Measurements from ENCODE around the gene ATG7.

Gene ATG7

DNA sequence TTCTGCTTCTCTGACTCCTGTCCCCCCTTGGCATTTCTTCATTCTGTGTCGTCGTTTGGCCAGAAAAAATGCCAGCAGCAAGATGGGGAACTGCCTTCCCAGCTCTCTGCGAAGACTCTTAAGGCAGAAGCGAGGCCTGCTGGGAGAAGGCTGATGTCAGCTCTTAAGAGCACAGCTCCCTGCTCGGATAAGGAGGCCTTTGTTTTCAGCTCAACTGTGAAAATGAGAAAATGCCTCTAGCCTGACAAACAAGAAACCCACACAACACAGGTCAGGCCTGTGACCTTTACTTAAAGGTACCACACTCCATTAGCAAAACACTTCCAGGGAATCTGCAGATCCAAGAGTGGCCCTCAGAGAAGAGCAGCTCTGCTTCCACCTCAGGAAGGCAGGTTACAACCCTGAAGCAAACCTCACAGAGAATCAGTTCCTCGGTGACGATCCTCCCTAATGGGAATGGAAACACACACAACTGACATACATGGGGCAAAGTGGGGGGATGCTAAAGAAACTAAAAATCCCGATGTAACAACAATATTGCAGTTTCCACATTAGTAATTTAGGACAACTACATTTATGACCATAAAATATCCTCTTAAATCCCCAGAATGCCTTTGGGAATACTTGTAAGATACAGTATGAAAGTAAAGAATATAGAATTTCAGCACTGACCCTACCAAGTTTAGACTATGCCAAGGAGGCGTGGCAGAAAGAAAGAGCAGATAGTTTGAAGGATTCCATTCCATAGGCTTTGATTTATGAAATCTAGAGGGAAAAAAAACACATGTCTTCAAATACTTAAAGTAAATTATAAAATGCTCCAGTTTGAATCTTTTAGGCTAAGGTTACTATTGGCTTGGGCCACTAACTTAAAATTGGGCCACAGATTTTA is 319.4 kb downstream of the ATG7 start (continued):
- TF ChIP-seq IKZF3 (tag by site-specific recombination; IDR thresholded peaks at IDR 0.05) (peak; percentile 17; the same call in 1 of the 2 replicates), ZXDB (tag by site-specific recombination; IDR thresholded peaks at IDR 0.05) (0 out of 2 replicates have a peak, but pooled peaks have one; percentile 41), ZNF660 (tag by site-specific recombination; IDR thresholded peaks at IDR 0.05) (peak; percentile 79; the same call in 1 of the 2 replicates), ZNF423 (tag by site-specific recombination; IDR thresholded peaks at IDR 0.05) (no peak), ZFP69B (tag by site-specific recombination; IDR thresholded peaks at IDR 0.05) (0 out of 2 replicates have a peak, but pooled peaks have one; percentile 42), SCRT1 (tag by site-specific recombination; IDR thresholded peaks at IDR 0.05; ENCODE audit: borderline replicate concordance) (no peak), ZNF335 (tag by site-specific recombination; conservative IDR thresholded peaks at IDR 0.05) (peak; percentile 43), PRDM10 (tag by site-specific recombination; IDR thresholded peaks at IDR 0.05) (peak; percentile 99), ZBTB17 (tag by site-specific recombination; IDR thresholded peaks at IDR 0.05) (peak; percentile 91), MYNN (tag by site-specific recombination; IDR thresholded peaks at IDR 0.05; ENCODE audit: borderline replicate concordance) (peak; percentile 99), ZNF501 (tag by site-specific recombination; IDR thresholded peaks at IDR 0.05) (0 out of 2 replicates have a peak, but pooled peaks have one; percentile 16), INSM2 (tag by site-specific recombination; IDR thresholded peaks at IDR 0.05) (no peak), ZNF366 (tag by site-specific recombination; conservative IDR thresholded peaks at IDR 0.05) (peak; percentile 64), ZFHX2 (tag by site-specific recombination; conservative IDR thresholded peaks at IDR 0.05) (peak; percentile 55), MZF1 (tag by site-specific recombination; IDR thresholded peaks at IDR 0.05; ENCODE audit: borderline replicate concordance) (peak; percentile 66; the same call in 1 of the 2 replicates), ZNF341 (tag by site-specific recombination; IDR thresholded peaks at IDR 0.05; ENCODE audit: low read depth) (no peak), PRDM6 (tag by site-specific recombination; IDR thresholded peaks at IDR 0.05) (peak; percentile 56; the same call in 1 of the 2 replicates)

DNA sequence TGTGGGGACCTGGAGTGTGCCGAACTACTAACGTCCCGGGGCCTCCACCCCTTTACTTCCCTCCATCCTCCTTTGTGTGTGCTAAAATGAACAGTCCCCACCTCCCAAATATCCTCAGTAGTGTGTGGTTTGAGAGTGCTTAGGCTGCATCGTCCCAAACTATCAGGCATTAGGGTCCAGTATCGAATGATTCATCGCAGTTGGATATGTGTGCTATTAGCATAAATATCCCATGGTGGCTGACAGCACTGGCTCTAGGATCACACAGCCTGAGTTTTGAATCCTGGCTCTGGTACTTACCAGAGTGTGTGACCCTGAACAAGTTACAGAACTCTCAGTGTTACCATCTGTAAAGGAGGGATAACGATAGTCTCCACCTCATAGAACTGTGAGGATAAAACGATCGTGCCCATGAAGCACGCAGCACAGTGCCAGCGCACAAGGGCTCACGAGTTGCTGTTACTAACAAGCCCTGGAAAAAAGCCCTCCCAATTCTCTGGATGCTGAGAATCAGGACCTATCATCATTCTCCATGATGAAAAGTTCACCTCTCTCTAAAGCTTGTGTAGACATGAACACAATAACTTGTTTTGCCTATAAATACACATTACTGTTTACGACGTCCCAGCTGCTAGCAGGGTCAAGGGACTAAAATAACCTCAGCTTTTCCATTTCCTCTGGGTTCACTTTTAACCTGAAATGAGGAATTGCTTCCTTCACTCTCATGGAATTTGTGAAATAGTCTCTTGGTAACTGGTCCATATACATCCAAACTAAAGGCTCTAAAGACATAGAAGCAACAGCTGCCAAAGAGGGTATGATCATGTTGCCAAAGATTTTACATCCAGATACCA is 320.5 kb downstream of the ATG7 start:
- POLR2A ChIA-PET, result no interaction called here
- Histone ChIP-seq H3K9me3 (ENCODE audit: control insufficient read depth, insufficient read depth, low read depth, low read length) (no peaks in the 10 kb centered on the region), H3K36me3 (ENCODE audit: control insufficient read depth in 2 of 2, insufficient read depth in 1 of 2, low read length in 2 of 2) (no peaks in the 10 kb centered on the region), H3K27ac (ENCODE audit: extremely low read depth, low read depth, low read length) (peak overlapping the region; percentile 87; the same call in 1 of the 2 replicates), H3K4me1 (ENCODE audit: control insufficient read depth, insufficient read depth, low read length) (peaks cover 25% of the 10 kb centered on the region), H3K4me3 (ENCODE audit: low read depth, low read length) (no peak overlapping the region)
- CTCF ChIA-PET, result no interaction called here
- TF ChIP-seq, protein P1, sequence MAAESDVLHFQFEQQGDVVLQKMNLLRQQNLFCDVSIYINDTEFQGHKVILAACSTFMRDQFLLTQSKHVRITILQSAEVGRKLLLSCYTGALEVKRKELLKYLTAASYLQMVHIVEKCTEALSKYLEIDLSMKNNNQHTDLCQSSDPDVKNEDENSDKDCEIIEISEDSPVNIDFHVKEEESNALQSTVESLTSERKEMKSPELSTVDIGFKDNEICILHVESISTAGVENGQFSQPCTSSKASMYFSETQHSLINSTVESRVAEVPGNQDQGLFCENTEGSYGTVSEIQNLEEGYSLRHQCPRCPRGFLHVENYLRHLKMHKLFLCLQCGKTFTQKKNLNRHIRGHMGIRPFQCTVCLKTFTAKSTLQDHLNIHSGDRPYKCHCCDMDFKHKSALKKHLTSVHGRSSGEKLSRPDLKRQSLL (tag by site-specific recombination; IDR thresholded peaks at IDR 0.05), result peak; percentile 39; the same call in 1 of the 2 replicates
- no peak for TF ChIP-seq YY1 (tag by site-specific recombination; IDR thresholded peaks at IDR 0.05)
- no peak for TF ChIP-seq ZNF132 (tag by site-specific recombination; IDR thresholded peaks at IDR 0.05; ENCODE audit: borderline replicate concordance)
- TF ChIP-seq ZNF140 (tag by site-specific recombination; IDR thresholded peaks at IDR 0.05), result no peak
- TF ChIP-seq ZNF155 (tag by site-specific recombination; IDR thresholded peaks at IDR 0.05), result no peak
- TF ChIP-seq HOXD13 (CRISPR knock-in tag; IDR thresholded peaks at IDR 0.05; ENCODE audit: borderline replicate concordance), result no peak
